GM19240 (cell line): ENCODE measurements around the gene ADCY6.

Source experiments
- DNase-seq: peaks from one replicate; pipeline ENCODE4 v3.0.0; 2011; ENCODE audit warnings: low spot score; ENCODE audit not compliant: insufficient read length

Gene ADCY6

DNA sequence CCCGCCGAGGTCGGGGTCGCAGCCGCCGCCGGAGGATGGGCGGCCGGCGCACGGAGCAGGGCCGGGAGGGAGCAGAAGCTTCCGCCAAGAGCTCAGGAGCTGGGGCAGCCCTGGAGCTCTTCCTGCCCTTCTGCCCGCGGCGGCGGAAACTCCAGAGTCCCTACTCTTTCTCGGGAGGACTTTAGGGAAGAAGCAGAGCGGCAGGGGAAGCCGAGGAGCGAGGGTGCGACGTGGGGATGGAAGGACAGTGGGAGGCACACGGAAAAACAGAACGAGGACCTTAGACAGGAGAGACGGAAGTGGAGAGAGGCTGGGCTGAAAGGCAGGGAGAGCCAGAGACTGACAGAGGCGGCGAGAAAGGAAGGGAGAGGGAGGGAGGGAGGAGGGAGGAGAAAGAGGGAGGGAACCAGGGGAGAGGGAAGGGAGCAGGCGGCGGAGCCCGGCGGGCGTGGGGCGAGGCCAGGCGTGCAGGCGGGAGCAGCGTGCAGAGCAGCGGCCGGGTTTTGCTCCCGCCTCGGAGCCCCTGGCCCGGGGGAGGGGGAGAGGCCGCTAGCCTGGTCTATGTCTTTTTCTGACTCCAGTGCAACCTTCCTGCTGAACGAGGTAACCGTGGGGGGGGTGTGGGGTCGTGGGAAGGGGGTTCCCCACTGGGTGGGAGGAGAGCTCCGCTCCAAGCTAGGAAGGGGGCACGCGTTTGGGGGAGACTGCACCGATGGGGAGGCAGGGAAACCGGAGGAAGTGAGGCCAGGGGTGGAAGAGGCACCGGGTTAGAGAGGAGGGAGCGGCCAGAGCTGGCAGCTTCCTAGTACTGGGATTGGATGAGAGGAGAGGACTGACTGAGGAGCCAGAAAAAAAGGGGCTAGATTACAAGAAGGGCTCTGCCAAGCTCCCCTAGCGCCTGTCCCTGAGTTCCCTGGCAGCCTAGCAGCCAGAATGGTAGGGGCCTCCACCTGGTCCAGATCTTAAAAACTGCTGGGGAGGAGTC lies 26.5 kb upstream of the ADCY6 start:
- DNase-seq = no peak

DNA sequence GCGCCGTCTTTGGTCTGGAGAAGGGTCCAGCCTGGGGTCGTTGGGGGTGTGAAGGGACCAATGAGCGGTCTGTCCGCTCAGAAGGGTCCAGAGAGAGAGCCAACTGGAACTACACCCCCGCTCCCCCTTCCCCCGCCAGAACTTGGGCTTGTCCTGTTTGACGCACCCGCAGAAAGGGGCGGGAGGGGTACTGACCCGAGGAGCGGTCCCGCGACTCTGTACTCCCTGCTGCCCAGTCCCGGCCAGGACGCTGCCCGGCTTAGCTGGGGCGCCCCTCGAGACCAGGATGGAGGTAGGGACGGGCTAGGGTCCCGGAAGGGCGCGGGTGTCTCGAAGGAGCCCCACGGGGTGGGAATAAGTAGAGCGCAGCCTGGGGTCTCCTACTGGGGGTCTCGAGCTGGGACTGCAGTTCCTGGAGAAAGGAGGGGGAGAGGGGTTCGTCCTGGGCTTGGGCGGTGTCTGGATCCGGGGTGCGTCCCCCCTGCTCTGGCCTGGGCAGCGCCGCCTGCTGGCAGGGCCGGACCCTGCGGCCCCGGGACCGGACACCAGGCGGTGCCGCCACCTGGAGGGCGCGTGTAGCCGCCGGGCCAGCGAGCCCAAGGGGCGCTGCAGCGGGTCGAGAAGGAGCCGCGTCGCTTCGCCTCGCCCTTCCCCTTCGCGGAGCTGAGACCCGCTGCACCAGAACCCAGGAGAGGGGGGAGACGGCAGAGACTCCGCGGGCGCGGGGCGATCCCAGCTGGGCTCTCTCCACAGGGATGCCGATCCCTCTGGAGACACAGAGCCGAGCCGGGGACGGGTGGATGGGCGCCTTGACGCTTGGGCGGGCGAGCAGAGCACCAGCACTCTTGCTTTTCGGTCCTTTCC lies 25.6 kb upstream of the ADCY6 start:
- peak; percentile 79 for DNase-seq

DNA sequence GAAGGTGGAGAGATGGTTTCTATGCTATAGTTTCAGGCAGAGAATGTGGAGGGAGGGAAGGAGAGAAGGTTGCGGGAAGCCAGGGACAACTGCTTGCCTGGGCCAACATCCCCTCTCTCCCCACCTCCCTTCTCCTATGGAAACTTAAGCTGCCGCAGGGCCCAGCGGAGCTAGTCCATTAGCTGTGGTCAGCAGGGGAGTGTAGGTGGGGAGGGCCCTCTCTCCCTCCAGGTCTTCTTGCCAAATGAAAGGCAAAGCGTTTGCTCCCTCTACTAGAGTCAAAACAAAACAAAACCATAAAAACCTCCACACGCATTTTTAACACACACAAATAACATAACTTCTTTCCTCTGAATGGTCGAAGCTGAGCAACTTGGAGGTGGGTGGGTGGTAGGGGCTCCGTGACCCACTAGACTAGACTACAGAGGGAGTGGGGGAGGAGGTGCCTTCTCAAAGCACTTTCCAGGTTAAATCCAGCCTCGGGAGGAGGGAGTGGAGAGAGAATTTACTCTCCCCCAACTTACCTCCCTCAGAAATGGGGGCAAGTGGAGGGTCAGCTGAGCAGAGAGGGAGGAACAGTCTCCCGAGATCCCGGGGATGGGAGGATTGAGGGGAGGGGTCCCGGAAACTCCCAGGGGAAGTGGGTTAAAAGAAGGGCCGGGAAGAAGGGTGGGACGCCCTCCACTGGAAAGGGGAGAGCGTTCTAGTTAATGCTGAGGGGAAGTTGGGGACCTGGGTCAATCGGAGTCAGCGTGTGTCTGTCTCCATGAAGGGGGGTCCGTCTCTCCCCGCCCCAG lies 24.8 kb upstream of the ADCY6 start:
- no peak for DNase-seq

DNA sequence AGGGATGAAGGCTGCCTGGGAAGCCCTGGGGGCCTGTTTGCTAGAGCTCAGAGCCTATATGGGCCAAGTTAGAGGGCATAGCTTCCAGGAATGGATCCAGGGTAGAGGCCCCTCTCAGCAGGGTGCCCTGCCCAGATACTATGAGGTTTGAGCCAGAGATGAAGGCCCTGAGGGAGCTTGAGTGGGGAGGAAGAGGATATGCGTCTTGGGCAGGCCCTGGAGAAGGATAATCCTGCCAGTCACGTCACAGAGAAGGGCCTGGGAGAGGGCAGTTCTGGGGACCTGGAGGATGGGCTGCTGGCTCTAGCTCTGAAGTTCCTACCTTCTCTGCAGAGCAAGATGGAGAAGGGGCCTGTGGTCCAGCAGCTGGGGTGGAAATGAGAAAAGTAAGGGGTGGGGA lies 23.5 kb upstream of the ADCY6 start:
- no peak for DNase-seq

DNA sequence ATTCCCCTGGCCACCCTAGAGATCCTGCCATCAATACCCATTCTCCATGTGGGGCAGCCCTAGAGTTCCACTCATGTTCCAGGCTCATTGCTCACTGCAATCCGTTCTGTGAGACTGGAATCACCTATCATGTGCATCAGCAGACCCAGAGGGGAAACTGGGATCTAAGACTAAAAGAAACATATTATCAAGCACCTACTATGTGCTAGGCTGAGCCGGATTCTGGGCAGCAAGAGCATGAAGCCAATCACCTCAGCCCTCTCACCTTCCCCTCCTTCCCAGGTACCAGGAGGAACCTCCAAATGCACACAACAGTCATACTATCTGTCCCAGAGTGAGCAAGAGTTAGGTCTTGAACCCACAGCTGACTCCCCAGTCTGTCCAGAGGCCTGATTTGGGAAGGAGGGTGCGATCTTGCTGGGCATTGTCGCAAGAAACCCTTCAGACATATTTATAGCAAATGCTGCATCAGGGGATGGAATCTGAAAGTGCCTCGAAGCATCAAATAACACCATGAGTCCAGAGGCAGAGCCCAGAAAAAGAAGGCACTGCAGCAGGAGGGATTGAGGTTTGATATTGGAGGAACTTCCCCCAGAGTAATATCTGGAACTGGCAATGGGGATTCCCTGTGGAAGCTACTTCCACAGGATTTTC lies 22.7 kb upstream of the ADCY6 start:
- DNase-seq = no peak

DNA sequence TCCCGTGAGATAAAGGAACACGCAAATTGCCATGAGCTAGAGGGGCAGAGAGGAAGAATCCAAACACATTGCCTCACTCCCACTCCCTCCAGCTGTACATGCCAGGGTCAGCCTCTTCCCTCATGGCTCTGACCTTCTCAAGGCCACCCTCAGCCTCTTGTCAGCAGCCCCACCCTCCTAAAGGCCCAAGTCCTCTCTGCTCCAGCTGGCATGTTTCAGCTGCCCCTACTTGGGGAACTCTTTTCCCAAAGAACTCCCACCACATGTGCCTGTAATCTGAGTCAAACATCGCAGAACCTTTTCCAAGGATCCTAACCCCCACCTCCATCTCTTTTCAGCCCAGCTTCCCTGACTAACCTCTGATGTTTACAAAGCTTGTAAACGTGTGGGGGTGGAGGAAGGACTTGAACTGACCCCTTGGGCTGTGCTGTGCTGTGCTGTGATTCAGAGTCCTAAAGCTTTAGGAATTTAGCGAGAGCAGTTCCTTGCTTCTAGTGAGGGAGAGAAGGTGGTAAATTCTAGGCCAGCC lies 22.1 kb upstream of the ADCY6 start:
- DNase-seq = no peak

DNA sequence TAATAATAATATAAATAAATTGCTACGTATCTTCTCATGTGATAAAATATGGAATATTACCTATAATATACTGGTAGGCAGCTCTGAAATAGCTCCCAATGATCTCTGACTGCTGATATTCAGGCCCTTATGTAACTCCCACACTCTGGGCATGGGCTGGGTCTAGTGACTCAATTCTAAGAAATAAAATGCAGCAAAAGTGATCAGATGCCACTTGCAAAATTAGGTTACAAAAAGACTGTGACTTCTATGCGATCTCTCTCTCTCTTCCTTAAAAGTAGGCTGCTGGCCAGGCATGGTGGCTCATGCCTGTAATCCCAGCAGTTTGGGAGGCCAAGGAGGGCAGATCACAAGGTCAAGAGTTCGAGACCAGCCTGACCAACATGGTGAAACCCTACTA lies 19.1 kb upstream of the ADCY6 start:
- no peak for DNase-seq

DNA sequence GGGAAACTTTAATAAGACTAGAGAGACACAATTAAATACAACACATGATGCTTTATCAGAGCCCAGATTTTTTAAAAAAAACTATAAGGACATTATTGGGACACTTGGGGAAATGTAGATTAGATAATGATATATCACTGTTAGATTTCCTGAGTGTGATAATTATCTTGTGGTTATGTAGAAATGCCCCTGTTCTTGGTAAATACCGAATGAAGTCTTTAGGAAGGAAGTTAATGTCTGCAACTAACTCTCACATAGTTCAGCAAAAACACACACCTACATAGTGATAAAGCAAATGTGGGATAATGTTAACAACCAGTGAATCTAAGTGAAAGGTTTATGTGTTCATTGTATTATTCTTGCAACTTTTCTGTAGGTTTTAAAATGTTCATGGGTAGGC lies 14.8 kb upstream of the ADCY6 start:
- DNase-seq = no peak

DNA sequence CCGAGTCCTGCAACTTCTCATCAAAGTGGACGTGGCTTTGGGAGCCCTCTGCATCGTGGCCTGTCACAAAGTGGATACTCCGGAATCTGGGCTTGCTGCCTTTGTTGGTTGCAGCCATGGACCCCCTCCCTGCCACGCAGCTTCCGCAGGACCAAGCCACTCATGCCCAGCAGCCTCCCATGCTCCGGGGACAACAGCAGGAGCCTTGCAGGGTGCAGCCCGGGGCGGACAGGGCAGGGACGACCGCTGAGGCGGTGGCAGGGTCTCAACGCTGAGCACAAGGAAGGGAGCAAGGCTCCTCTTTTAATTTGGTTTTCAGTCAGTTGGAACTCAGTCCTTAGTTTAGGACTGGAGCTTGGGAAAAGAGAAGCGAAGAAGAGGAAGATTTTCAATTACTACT lies 12.1 kb upstream of the ADCY6 start:
- DNase-seq = no peak

DNA sequence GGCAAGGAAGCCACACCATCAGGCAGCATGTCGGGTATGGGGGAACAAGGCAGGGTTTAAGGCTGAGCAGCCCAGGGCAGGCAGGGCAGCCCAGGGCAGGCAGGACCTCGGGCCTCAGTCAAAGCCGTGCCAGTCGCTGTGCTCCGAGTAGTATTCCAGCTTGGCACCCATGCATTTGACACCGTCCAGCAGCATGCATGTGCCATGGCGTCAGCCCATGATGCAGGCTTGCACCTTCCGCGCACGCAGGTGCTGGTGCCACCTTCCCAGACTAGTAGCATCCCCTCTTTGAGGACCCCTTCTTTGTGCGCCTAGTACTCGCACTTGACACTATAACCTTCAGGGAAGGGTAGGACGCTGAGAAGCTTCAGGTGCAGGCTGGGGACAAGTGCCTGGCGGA lies 11.6 kb upstream of the ADCY6 start:
- DNase-seq = no peak

DNA sequence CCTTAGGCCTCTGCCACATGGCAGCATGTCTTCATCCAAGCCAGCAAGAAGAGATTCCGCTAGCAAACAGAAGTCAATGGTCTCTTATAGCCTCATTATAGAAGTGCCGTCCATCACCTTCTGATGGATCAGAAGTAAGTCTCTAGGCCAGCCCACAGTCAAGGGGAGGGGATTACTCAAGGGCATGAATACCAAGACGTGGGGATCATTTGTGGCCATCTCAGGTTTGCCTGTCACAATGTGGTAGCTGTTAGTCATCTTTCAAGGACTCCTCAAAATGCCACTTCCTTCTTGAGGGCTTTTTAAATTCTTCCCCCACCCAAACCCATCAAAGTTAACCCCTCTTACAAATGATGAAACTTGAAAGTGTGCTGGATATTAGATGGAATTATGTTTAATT lies 8.1 kb upstream of the ADCY6 start:
- no peak for DNase-seq

DNA sequence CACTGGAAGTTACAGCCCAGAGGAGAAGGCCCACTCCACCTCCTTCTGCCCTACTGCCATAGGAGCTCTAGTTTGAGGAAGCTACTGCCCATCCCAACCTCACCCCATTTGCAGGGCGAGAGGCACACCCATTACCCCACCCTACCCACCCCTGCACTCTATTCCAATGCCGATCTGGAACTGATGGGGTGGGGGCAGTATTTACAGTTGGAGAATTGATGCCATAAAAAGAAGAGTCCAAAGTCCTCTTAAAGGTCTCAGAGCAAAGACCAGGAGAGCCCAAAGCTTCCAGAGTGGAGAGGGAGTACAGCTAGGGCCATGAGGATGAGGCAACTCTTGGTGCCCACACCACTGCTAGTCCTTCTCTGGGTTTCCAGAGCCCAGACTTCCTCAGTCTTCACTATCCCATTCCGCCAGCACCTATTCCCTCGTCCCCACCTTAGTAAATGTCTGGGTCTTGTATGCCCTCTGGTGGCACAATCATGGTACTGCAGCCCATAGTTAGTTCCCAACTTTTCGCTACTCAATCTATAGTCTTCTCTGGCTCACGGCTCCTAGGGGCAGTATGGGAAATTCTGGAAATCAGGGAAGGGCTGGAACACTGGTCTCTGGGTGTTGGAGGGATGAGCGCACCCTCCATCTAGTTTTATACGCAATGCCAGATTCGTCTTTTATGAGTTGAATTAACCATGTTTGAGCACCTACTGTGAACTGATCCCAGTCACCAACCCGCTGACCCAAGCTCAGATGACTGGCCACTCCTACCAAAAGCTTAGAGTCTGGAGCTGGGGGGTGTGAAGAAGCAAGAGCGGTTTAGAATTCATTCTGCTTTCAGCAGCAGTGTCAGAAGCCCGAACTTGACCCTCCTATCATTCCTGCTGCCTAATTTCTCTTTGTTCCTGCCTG lies 6.9 kb upstream of the ADCY6 start:
- peak; percentile 81 for DNase-seq

DNA sequence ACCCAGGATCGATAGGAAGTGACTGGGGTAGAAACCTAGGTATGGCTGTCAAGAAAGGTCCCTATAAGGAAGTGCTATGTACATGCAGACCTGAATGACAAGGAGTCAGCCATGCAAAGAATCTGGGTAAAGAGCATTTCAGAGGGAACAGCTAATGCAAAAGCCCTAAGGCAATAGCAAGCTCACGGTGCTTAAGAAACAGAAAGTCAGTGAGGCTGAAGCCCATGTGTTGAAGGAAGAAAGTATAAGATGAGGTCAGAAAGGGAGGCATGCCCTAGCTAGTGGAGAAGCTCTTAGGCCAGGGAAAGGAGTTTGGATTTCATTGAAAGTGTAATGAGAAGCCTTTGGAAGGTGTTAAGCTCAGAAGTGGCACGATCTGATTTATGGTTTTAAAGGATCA lies 6.0 kb upstream of the ADCY6 start:
- DNase-seq = no peak

DNA sequence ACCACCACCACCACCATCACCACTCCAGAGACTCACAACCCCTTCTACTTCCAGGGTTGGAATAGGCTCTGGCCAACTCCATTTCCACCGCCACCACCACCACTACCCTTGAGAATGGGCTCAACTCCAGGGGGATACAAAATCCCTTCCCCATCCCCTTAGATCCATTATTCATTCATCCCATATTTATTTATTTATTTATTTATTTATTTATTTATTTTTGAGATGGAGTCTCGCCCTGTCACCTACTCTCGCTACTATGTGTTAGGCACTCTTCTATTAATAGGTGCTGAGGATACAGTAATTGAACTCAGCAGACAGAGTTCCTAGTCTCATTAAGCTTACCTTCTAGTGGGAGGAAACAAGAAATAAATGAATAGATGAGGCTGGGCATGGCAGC lies 4.8 kb upstream of the ADCY6 start:
- DNase-seq = no peak

DNA sequence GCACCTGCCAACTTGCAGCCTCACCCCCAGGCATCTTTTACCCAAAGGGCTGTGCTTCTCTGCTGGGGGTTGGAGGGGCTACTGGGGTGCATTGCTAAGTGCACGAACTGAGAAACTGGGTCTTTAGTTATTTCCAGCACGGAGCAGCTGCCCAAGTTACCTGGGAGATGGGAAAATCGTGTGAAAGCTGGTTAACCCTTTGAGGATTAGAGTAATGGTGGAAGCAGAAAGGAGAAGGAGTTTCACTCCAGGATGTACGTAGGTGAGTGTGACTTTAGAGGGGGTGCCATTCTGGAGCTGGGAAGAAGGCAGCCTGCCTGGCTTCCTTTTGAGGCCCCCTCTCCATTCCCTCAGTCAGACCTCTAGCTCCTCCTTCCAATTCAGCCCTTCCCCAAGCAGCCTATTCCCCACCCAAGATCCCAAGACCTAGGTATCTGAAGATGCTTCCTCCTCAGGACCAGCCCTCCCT lies 1.0 kb upstream of the ADCY6 start:
- no peak for DNase-seq

DNA sequence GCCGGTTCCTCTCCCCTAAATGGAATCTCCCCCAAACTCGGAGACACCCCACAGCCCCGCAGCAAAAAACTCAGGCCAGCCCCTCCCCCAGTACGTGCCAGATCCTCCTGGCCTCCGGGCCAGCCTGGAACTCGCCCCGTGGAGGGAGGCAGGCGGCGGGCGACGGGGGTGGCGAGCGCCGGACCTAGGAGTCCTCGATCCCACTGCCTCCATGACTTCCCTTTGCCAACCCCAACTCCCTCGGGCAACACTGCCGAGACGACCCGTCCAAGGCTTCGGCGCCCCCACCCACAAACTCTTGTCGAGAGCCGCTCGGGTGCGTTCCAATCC lies 400 bp downstream of the ADCY6 start:
- no peak for DNase-seq

DNA sequence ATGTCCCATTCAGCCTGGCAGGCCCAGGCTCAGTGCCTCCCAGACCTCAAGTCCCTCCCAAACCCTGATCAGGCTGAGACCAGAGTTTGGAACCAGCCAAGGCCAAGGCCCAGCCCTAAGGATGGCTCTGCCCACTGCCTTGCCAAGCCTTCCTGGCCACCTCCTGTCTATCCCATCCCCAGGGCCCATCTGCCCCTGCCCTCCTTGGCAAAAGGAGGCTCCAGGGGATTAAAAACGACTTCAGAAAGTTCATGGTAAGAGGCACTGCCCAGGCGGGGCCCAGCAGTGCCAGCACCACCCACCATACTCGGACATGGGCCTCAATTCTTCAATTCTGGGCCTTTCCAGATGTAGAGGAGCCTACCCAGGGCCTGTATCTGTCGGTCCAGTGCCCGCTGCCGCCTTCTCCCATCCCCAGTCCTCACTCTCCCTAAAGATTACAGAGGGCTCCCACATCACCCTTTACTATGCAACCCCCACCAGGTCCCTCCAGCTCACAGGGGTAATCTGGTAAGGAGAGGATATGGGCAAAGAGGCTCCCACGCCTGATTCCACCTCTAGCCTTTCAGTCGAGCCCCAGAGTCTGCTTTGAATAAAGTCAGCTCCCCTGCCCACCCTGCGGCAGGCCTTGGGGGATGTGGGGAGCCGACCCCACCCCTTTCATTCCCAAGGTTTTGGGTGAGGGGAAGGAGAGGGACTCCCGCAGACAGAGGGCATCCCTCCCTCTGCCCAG lies 932 bp downstream of the ADCY6 start:
- DNase-seq = no peak

DNA sequence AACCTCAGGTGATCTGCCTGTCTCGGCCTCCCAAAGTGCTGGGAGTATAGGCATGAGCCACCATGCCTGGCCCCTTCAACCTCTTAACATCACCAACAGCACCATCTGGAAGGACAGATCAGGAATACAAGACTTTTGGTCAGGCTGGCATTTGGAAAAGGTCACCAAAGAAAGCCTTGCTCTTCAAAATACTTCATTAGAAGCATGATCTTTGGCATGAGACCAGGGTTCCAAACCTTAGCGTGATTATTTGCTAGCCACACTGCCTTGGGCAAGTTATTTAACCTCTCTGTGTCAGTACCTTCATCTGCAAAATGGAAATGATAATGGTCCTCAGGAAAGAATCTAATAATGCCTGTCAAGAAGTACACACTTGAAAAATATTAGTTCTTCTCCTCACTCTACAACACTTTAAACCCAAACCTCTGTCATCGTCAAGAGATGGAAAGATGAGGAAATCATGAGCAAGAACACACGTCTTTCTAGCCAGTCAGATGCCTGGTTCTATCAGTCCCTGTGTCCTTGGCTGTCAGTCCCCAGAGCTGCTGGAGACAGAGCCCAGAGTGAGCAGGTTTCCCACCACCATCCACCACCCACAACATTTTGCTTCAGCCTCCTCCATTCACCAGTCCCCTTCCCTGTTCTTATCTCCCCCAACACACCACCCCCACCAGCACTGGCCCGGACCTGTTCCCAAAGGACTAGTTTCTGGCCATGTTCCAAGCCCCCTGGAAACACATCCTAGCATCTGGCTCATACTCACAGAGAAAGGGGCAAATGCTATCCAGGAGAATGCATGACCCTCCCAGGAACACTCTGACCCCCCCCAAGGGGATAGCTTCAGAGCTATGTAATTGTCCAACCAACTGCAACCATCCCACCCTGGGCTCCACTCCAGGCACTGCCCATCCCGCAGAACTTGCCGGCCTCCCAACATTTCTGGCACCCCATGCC lies 2.0 kb downstream of the ADCY6 start:
- no peak for DNase-seq
